COLO668 (cell line): ENCODE results near the gene DLX1.
"Not testable (repeated sequence)": the region's sequence is repeated elsewhere in the genome, so short reads cannot be mapped to it uniquely, and the experiment has no call there.

Experiments
- DNase-seq: peaks from one replicate; lab custom pipeline; 2025; ENCODE audit not compliant: unreplicated experiment; lab: John Stamatoyannopoulos, UW

The DLX1 gene

GRCh38 chr2:172109256-172109987 is 24.1 kb downstream of the DLX1 start:
- no peak for DNase-seq

- no peak for DNase-seq
Measured at GRCh38 chr2:172109988-172110811, 24.9 kb downstream of the DLX1 start.

DNA sequence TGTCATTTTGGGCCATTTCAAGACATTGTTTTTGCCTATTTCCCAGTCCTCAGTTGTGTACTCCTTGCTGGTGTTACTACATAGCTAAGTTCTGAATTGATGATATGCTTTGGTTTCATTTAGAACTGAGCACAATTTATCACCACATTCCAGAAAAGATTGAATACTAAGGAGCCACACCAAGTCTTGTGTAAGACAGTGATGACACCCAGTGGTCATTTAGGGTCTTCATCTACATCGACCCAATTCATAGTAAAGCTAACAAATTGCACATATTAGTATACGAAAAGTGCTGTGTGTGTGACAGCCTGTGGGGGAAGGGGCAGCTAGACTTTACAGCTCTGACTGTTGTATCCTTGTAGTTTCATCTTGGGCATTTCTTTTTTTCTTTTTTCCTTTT is 28.3 kb downstream of the DLX1 start:
- DNase-seq, result no peak

DNA sequence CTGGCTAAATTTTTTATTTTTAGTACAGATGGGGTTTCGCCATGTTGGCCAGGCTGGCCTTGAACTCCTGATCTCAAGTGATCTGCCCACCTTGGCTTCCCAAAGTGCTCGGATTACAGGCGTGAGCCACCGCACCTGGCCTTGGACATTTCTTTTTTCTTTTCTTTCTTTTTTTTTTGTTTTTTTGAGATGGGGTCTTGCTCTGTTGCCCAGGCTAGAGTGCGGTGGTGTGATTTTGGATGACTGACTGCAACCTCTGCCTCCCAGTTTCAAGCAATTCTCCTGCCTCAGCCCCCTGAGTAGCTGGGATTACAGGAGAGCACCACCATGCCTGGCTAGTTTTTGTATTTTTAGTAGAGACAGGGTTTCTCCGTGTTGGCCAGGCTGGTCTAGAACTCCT is 28.9 kb downstream of the DLX1 start:
- not testable (repeated sequence) for DNase-seq

GRCh38 chr2:172114579-172114978 is 29.3 kb downstream of the DLX1 start:
- DNase-seq, result no peak

- no peak for DNase-seq
Measured at GRCh38 chr2:172116107-172116506, 30.8 kb downstream of the DLX1 start.

DNA sequence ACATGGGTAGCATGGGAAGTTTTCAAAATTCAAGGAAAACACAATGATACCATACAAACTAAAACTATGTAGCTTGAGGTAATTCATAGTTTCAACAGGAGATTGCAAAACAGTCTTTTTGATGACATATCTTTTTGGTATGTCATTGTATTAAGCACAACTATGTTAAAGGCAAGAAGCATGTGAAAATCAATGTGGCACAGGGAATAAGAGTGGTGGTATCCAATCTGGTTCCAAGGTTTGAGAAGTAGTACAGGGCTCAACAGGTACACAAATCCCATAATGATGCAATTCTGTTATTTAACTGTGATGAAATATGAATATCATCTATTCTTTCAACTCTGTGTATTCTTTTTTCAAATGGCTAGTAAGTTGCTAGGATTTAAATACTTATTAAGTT is 33.8 kb downstream of the DLX1 start:
- DNase-seq, result no peak

DNA sequence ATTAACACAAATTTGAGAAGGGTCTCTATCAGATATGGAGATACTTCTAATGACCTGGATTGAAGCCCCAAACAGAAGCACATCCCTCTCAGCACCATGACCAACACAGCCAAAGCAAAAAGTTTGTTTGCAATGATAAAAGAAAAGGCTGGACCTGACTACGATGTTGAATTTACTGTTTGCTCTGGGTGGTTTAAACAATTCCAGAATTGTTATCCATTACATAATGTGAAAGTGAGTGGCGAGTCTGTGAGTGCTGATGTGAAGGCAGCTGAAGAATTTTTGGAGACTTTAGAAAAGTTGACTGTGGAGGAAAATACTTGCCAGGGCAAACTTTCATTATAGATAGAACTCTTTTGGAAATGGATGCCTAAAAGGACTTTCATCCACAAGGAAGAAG is 34.8 kb downstream of the DLX1 start:
- no peak for DNase-seq

- DNase-seq, result no peak
Measured at GRCh38 chr2:172128484-172128883, 43.2 kb downstream of the DLX1 start.

GRCh38 chr2:172129404-172129803 is 44.1 kb downstream of the DLX1 start:
- DNase-seq, result no peak

GRCh38 chr2:172131713-172132555 is 46.6 kb downstream of the DLX1 start:
- no peak for DNase-seq

DNA sequence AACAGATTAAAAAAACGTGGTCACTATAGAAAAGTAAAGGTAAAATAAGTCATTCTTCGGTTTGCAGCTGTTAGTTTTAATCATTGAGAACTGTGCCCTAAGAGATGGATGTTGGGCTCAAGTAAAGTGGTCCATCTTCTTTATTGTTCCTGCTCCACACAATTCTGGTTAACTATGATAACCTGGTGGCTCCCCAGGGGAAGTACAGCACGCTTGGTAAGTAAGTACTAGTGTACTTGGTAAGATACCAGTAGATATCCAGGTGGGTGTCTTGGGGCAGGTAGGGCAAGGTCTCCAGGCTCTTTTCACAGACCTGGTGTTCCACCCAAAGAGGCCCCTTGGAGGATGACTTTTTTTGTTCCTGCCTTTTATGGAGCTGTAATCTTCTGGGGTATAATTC is 49.0 kb downstream of the DLX1 start:
- no peak for DNase-seq

GRCh38 chr2:172135446-172135845 is 50.1 kb downstream of the DLX1 start:
- no peak for DNase-seq

DNA sequence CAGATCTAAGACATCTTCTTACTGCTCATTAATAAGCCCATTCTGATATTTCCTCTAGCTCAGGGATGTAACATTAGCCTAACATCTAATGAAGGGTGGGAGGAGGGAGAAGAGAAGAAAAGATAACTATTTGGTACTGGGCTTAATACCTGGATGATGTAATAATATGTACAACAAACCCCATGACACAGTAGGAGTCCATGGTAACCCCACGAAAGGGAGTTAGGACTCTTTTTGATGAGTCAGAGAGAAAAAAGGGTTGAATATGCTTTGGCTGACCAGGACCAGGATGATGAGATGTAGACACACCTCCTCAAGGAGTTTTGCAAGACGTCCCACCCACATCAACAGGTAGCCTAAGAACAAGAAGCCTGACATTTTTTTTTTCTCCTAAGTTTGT is 51.8 kb downstream of the DLX1 start:
- DNase-seq, result no peak

GRCh38 chr2:172137943-172138342 is 52.6 kb downstream of the DLX1 start:
- no peak for DNase-seq

DNA sequence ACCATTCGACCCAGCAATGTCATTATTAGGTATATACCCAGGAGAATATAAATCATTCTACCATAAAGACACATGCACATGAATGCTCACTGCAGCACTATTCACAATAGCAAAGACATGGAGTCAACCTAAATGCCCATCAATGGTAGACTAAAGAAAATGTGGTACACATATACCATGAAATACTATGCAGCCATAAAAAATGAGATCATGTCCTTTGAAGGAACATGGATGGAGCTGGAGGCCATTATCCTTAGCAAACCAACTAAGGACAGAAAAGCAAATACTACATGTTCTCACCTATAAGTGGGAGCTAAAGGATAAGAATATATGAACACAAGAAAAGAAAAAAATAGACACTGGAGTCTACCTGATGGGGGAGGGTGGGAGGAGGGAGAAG is 53.4 kb downstream of the DLX1 start:
- DNase-seq, result not testable (repeated sequence)
